H1 (cell line): ENCODE results near the gene FERMT2.

Source experiments
- GABPA ChIP-seq: IDR thresholded peaks from 2 replicates; pipeline ENCODE4 v1.6.1; 2011; ENCODE audit warnings: mild to moderate bottlenecking, low read length, moderate library complexity, borderline replicate concordance; ENCODE audit not compliant: insufficient read depth
- POLR2A ChIP-seq, 2 experiments: IDR thresholded peaks; 1 replicate in 1 of 2; 2 replicates in 1 of 2; pipeline ENCODE4 v1.6.1; 2011; ENCODE audit warnings: low read depth in 2 of 2, low read length in 2 of 2, mild to moderate bottlenecking in 2 of 2; ENCODE audit errors: control extremely low read depth in 1 of 2
- POLR2AphosphoS5 ChIP-seq: IDR thresholded peaks from 2 replicates; pipeline ENCODE4 v1.6.1; 2011; ENCODE audit warnings: low read depth, low read length
- SUZ12 ChIP-seq: fragments of 200-600 bp; sonication (generic); IDR thresholded peaks from 2 replicates; pipeline ENCODE4 v1.6.1; 2012; ENCODE audit warnings: mild to moderate bottlenecking, inconsistent platforms, low read length, moderate library complexity, mixed read lengths
- TAF1 ChIP-seq: IDR thresholded peaks from 2 replicates; pipeline ENCODE4 v1.6.1; 2011; ENCODE audit warnings: mild to moderate bottlenecking, low read depth, low read length
- TF ChIP-seq, protein P1 (sequence below): IDR thresholded peaks from 2 replicates; pipeline ENCODE4 v1.6.1; 2011; ENCODE audit warnings: low read length, improper control_type of control experiment
- TF ChIP-seq, protein P2 (sequence below), 3 experiments: IDR thresholded peaks; 1 replicate in 2 of 3; 2 replicates in 1 of 3; pipeline versions ENCODE4 v1.5.1 to v1.6.1; 2011; ENCODE audit warnings: low read length in 3 of 3, mild to moderate bottlenecking in 3 of 3, inconsistent platforms in 2 of 3, low read depth in 1 of 3, moderate library complexity in 1 of 3; ENCODE audit not compliant: insufficient read depth in 1 of 3; ENCODE audit errors: control extremely low read depth in 1 of 3

DNA sequence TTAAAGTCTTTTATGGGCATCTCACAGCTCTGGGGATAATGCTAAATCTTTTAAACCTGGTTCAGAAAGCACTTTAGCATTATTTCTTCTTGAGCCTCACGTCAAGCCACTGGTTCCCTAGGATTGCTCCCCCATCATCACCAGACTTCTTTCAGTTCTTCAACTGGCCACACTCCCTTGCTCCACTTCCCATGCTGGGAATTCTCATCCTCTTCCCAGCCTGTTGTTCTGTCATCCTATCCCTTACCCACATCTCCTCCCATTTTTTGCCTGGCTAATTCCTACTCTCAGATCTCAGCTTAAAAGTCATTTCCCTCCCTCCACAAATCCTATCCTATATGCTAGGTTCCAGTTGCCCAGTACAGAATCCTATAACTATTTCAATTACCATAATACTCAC, 14.4 kb downstream of the FERMT2 start:
- no peak for TF ChIP-seq POLR2A (IDR thresholded peaks at IDR 0.05; ENCODE audit: control extremely low read depth in 1 of 2, low read depth in 2 of 2, low read length in 2 of 2)
- TF ChIP-seq GABPA, result no peak
- TF ChIP-seq, protein P1, sequence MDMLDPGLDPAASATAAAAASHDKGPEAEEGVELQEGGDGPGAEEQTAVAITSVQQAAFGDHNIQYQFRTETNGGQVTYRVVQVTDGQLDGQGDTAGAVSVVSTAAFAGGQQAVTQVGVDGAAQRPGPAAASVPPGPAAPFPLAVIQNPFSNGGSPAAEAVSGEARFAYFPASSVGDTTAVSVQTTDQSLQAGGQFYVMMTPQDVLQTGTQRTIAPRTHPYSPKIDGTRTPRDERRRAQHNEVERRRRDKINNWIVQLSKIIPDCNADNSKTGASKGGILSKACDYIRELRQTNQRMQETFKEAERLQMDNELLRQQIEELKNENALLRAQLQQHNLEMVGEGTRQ, result no peak
- TF ChIP-seq TAF1, result no peak
- no peak for TF ChIP-seq SUZ12
- TF ChIP-seq, protein P2, sequence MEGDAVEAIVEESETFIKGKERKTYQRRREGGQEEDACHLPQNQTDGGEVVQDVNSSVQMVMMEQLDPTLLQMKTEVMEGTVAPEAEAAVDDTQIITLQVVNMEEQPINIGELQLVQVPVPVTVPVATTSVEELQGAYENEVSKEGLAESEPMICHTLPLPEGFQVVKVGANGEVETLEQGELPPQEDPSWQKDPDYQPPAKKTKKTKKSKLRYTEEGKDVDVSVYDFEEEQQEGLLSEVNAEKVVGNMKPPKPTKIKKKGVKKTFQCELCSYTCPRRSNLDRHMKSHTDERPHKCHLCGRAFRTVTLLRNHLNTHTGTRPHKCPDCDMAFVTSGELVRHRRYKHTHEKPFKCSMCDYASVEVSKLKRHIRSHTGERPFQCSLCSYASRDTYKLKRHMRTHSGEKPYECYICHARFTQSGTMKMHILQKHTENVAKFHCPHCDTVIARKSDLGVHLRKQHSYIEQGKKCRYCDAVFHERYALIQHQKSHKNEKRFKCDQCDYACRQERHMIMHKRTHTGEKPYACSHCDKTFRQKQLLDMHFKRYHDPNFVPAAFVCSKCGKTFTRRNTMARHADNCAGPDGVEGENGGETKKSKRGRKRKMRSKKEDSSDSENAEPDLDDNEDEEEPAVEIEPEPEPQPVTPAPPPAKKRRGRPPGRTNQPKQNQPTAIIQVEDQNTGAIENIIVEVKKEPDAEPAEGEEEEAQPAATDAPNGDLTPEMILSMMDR (IDR thresholded peaks at IDR 0.05; ENCODE audit: control extremely low read depth in 1 of 3, insufficient read depth in 1 of 3, low read depth in 1 of 3, low read length in 3 of 3), result no peak
- no peak for TF ChIP-seq POLR2AphosphoS5
